Measurements from ENCODE around the gene IKBKE. TPM values are rescaled to one million over a fixed set of nuclear protein-coding genes. Genes with fewer than 3 reads are reported as not detected.

Gene IKBKE
- total and polyA plus RNA-seq, 2 donors (not counting 3 experiments of a cell fraction or from before 2014, with no cell fraction given) = 17.9 to 20.7 TPM

DNA sequence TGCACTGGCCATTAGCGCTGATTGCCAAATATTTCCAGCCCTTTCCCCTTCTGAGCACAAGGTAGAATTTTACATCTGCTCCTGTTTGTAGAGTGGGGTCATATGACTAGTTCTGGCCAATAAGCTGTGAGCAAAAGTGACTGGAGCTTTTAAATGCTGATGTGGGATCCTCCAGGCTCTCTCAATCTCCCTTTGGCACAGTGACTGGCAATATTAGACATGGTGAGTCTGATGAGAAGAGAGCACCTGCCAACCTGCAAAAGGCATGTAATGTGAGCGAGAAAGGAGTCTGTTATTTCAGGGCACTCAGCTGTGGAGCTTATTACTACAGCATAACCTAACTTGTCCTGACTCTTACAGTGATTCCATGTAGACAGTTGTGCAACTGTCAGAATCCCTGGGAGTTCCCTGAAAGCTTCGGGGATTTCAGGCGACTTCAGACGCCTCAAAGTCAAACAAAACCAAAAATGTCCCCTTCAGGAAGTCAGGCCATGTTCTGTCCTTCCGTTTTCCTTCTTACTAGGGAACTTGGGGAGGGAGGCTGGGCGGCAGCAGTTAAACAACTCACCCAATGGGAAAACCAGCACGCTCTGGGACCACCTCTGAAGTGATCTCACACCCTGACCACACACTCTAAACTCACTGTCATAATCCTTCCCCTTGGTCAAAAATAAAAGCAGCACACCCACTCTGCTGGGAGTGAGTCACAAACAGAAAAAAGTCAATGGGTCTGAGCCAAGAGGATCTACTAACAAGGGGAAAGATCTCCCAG is 33.5 kb downstream of the IKBKE start:
- H3K9me1 ChIP-seq (replicated peaks; ENCODE audit: control insufficient read depth, extremely low read depth, insufficient read depth, low read length) = no peaks in the 10 kb centered on the region
- CTCF ChIA-PET = interaction anchor here (0.7 to 2.1 kb wide), 6 partner anchors 8 to 80 kb away, joined by 3 to 18 read pairs (median 4); no protein-coding TSS in a partner anchor
- intact Hi-C loops (cut with micrococcal nuclease) (loop anchor here (1.0 kb wide), 1 partner anchor 21 kb away; no protein-coding TSS in a partner anchor), dilution Hi-C loops (cut with MboI; ENCODE audit: extremely low pct_ligation_motif_present, low sequenced_read_pairs) (no loop called here)
- no peak overlapping the region for H2AFZ ChIP-seq (ENCODE audit: low read depth, low read length)
- FAIRE-seq = peak; percentile 43
- H3K9ac ChIP-seq (replicated peaks; ENCODE audit: extremely low read depth, insufficient read depth, low read length) = no peak overlapping the region
- H3K9me3 ChIP-seq (replicated peaks; ENCODE audit: control insufficient read depth, insufficient read depth, low read length) = no peaks in the 10 kb centered on the region
- POLR2A ChIA-PET = no interaction called here
- no peaks in the 10 kb centered on the region for H3K4me1 ChIP-seq (ENCODE audit: control insufficient read depth, extremely low read depth, insufficient read depth, low read length)
- H3K27me3 ChIP-seq (ENCODE audit: control insufficient read depth in 2 of 2, insufficient read depth in 2 of 2, low read length in 2 of 2) = peaks cover 50 to 54% of the 10 kb centered on the region in 2 experiments
- DNase-seq (ENCODE audit: low read depth, low spot score) = peak; percentile 29
- H3K27ac ChIP-seq (ENCODE audit: insufficient read depth, low read depth, low read length) = no peak overlapping the region
- no peak overlapping the region for H3K4me2 ChIP-seq (ENCODE audit: insufficient read depth, low read length)
- BruUV-seq (replicated peaks) = no TSS peak
- H3K36me3 ChIP-seq (ENCODE audit: control insufficient read depth in 2 of 2, extremely low read depth in 1 of 2, insufficient read depth in 2 of 2, low read length in 2 of 2) = no peaks in the 10 kb centered on the region
- TF ChIP-seq EZH2 (IDR thresholded peaks at IDR 0.05; ENCODE audit: borderline replicate concordance, low read depth, low read length, severe bottlenecking) (no peak), JUN (IDR thresholded peaks at IDR 0.05; ENCODE audit: borderline replicate concordance, insufficient read depth, insufficient read length, low read depth) (peak; percentile 5)
- H3K79me2 ChIP-seq (ENCODE audit: control insufficient read depth, insufficient read depth, low read length) = no peaks in the 10 kb centered on the region
- no peak overlapping the region for H3K4me3 ChIP-seq (replicated peaks in 1 of 3; ENCODE audit: insufficient read depth in 1 of 3, low read depth in 1 of 3, low read length in 3 of 3)
- no peaks in the 10 kb centered on the region for H4K20me1 ChIP-seq (replicated peaks; ENCODE audit: control insufficient read depth, extremely low read depth, insufficient read depth, low read length)

GRCh38 chr1:206504363-206504713 is 34.1 kb downstream of the IKBKE start:
- H3K4me3 ChIP-seq (replicated peaks in 1 of 3; ENCODE audit: insufficient read depth in 1 of 3, low read depth in 1 of 3, low read length in 3 of 3) = no peak overlapping the region
- intact Hi-C loops (cut with micrococcal nuclease) = no loop called here
- FAIRE-seq (no peak), DNase-seq (ENCODE audit: low read depth, low spot score) (no peak)
- H3K79me2 ChIP-seq (ENCODE audit: control insufficient read depth, insufficient read depth, low read length) = no peaks in the 10 kb centered on the region
- H3K27ac ChIP-seq (ENCODE audit: insufficient read depth, low read depth, low read length) = no peak overlapping the region
- H3K27me3 ChIP-seq (ENCODE audit: control insufficient read depth in 2 of 2, insufficient read depth in 2 of 2, low read length in 2 of 2) = peaks cover 56 to 59% of the 10 kb centered on the region in 2 experiments
- H4K20me1 ChIP-seq (replicated peaks; ENCODE audit: control insufficient read depth, extremely low read depth, insufficient read depth, low read length) = no peaks in the 10 kb centered on the region
- no TSS peak for BruUV-seq (replicated peaks)
- dilution Hi-C loops (cut with MboI; ENCODE audit: extremely low pct_ligation_motif_present, low sequenced_read_pairs) = no loop called here
- no peak overlapping the region for H3K4me2 ChIP-seq (ENCODE audit: insufficient read depth, low read length)
- H3K9me1 ChIP-seq (replicated peaks; ENCODE audit: control insufficient read depth, extremely low read depth, insufficient read depth, low read length) = no peaks in the 10 kb centered on the region
- ChIA-PET POLR2A (no interaction called here), CTCF (interaction anchor here (1.2 to 2.1 kb wide), 3 partner anchors 9 to 25 kb away, joined by 4 to 18 read pairs (median 4); no protein-coding TSS in a partner anchor)
- no peaks in the 10 kb centered on the region for H3K4me1 ChIP-seq (ENCODE audit: control insufficient read depth, extremely low read depth, insufficient read depth, low read length)
- H3K36me3 ChIP-seq (ENCODE audit: control insufficient read depth in 2 of 2, extremely low read depth in 1 of 2, insufficient read depth in 2 of 2, low read length in 2 of 2) = no peaks in the 10 kb centered on the region
- TF ChIP-seq POLR2AphosphoS5 (IDR thresholded peaks at IDR 0.05; ENCODE audit: insufficient read depth, low read depth, low read length) (no peak), CTCF (IDR thresholded peaks at IDR 0.05; ENCODE audit: extremely low read depth in 1 of 2, insufficient read depth in 1 of 2, low read depth in 1 of 2, low read length in 2 of 2) (no peak), EZH2 (IDR thresholded peaks at IDR 0.05; ENCODE audit: borderline replicate concordance, low read depth, low read length, severe bottlenecking) (no peak), POLR2A (IDR thresholded peaks at IDR 0.05; ENCODE audit: low read depth, low read length) (no peak)
- no peak overlapping the region for H2AFZ ChIP-seq (ENCODE audit: low read depth, low read length)
- no peak overlapping the region for H3K9ac ChIP-seq (replicated peaks; ENCODE audit: extremely low read depth, insufficient read depth, low read length)
- no peaks in the 10 kb centered on the region for H3K9me3 ChIP-seq (replicated peaks; ENCODE audit: control insufficient read depth, insufficient read depth, low read length)

Data from endothelial cell of umbilical vein (primary cell).